CD4-positive, CD25-positive, alpha-beta regulatory T cell (primary cell): ENCODE results near the gene TAF4. TPM values are rescaled to one million over a fixed set of nuclear protein-coding genes. Genes with fewer than 3 reads are reported as not detected.
A peak's percentile ranks its signal among the peaks of the same experiment; 100 is the strongest.

ENCODE experiments used
- ATAC-seq, 2 donors: fragments of 150-1000 bp; cut with Tn5 transposase; one replicate each; pipeline ENCODE4 v1.10.0; 2021; ENCODE audit warnings: low read depth in 2 of 2, moderate number of reproducible peaks in 2 of 2, moderate library complexity in 1 of 2
- DNase-seq, 3 donors: peaks; one replicate each; pipeline versions ENCODE4 v3.0.0 to v3.0.0-alpha.2; 2012 to 2022; ENCODE audit warnings: mixed read lengths in 1 of 3
- H3K27ac ChIP-seq: one replicate; pipeline ENCODE4 v1.7.0; 2013; ENCODE audit warnings: mild to moderate bottlenecking, low read length; ENCODE audit not compliant: insufficient read depth, poor library complexity, severe bottlenecking
- H3K27me3 ChIP-seq: one replicate; pipeline ENCODE4 v1.7.0; 2013; ENCODE audit warnings: low read length; ENCODE audit not compliant: control insufficient read depth, insufficient read depth
- H3K36me3 ChIP-seq: one replicate; pipeline ENCODE4 v1.7.0; 2013; ENCODE audit warnings: mild to moderate bottlenecking, low read length, moderate library complexity; ENCODE audit not compliant: control insufficient read depth, insufficient read depth
- H3K4me1 ChIP-seq: 2 replicates; pipeline ENCODE4 v1.7.0; 2013; ENCODE audit warnings: mild to moderate bottlenecking, low read length; ENCODE audit not compliant: insufficient read depth, control insufficient read depth, poor library complexity, severe bottlenecking
- H3K4me3 ChIP-seq: one replicate; pipeline ENCODE4 v1.7.0; 2013; ENCODE audit warnings: low read depth, mild to moderate bottlenecking, low read length, moderate library complexity
- H3K9me3 ChIP-seq, 2 experiments: 1 replicate in 1 of 2; 2 replicates in 1 of 2; pipeline ENCODE4 v1.7.0; 2013; ENCODE audit warnings: low read length in 2 of 2, mild to moderate bottlenecking in 1 of 2, moderate library complexity in 1 of 2; ENCODE audit not compliant: control insufficient read depth in 2 of 2
- H3K27ac Mint-ChIP-seq, 3 donors: one replicate each; pipeline ENCODE4 v1.8.0; 2020 to 2022; ENCODE audit warnings: mild to moderate bottlenecking in 3 of 3, mixed read lengths in 3 of 3, moderate library complexity in 2 of 3
- H3K27me3 Mint-ChIP-seq: one replicate; pipeline ENCODE4 v1.8.0; 2022; ENCODE audit warnings: mild to moderate bottlenecking, mixed read lengths
- H3K36me3 Mint-ChIP-seq: one replicate; pipeline ENCODE4 v1.8.0; 2020; ENCODE audit warnings: mixed read lengths
- H3K4me1 Mint-ChIP-seq, 4 donors: one replicate each; pipeline ENCODE4 v1.8.0; 2020 to 2022; ENCODE audit warnings: mixed read lengths in 4 of 4, mild to moderate bottlenecking in 1 of 4
- H3K4me3 Mint-ChIP-seq, 4 donors: one replicate each; pipeline ENCODE4 v1.8.0; 2020 to 2022; ENCODE audit warnings: mild to moderate bottlenecking in 4 of 4, mixed read lengths in 4 of 4, moderate library complexity in 3 of 4
- H3K9me3 Mint-ChIP-seq, 7 donors: one replicate each; pipeline ENCODE4 v1.8.0; 2020 to 2022; ENCODE audit warnings: mixed read lengths in 7 of 7, mild to moderate bottlenecking in 3 of 7, moderate library complexity in 2 of 7
- polyA plus RNA-seq, 4 donors: library from polyadenylated mRNA; unstranded; fragments of 300-500 nt; fragmentation: Illumina TruSeq; gene quantifications; one replicate each; pipeline ENCODE4 v1.2.3, GENCODE V29; 2021
- total RNA-seq: library from RNA; stranded (reverse); gene quantifications from one replicate; pipeline ENCODE4 v1.2.3, GENCODE V29; 2022

The TAF4 gene
- total and polyA plus RNA-seq, 5 donors from 2014 or later: 0.76 to 20.4 (median 0.91) TPM

DNA sequence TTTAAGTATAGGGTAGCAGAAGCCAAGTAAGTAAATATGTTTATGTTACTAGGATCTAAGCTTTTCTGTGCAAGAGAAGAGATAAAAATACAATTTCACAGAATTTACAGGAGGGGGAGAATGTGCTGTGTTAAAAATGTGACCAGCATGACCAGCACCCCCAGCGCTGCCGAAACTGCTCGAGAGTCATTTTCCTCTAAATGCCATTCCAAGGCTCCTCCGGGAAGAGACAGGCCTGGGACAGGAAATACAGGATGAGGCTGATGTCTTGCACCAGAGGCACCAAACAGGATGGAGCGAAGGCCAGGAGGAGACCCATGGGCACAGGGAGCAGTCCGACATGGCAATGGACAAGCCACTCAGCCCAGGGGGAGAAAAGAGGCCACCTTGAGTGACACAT, 21.1 kb downstream of the TAF4 start:
- H3K36me3 ChIP-seq: peaks cover 3% of the 10 kb centered on the region
- no peaks in the 10 kb centered on the region for H3K9me3 ChIP-seq
- H3K9me3 Mint-ChIP-seq: no peaks in the 10 kb centered on the region
- H3K27ac ChIP-seq: no peak overlapping the region
- H3K4me3 Mint-ChIP-seq: no peak overlapping the region
- no peaks in the 10 kb centered on the region for H3K27me3 Mint-ChIP-seq
- ATAC-seq (no peak), DNase-seq (no peak)
- H3K27ac Mint-ChIP-seq: peak overlapping the region in 1 of 3 donors; percentile 36
- H3K27me3 ChIP-seq: no peaks in the 10 kb centered on the region
- H3K4me1 ChIP-seq: no peaks in the 10 kb centered on the region
- peaks cover 23 to 60% (median 31%) of the 10 kb centered on the region in 4 donors for H3K4me1 Mint-ChIP-seq
- no peak overlapping the region for H3K4me3 ChIP-seq
- peaks cover 13% of the 10 kb centered on the region for H3K36me3 Mint-ChIP-seq

DNA sequence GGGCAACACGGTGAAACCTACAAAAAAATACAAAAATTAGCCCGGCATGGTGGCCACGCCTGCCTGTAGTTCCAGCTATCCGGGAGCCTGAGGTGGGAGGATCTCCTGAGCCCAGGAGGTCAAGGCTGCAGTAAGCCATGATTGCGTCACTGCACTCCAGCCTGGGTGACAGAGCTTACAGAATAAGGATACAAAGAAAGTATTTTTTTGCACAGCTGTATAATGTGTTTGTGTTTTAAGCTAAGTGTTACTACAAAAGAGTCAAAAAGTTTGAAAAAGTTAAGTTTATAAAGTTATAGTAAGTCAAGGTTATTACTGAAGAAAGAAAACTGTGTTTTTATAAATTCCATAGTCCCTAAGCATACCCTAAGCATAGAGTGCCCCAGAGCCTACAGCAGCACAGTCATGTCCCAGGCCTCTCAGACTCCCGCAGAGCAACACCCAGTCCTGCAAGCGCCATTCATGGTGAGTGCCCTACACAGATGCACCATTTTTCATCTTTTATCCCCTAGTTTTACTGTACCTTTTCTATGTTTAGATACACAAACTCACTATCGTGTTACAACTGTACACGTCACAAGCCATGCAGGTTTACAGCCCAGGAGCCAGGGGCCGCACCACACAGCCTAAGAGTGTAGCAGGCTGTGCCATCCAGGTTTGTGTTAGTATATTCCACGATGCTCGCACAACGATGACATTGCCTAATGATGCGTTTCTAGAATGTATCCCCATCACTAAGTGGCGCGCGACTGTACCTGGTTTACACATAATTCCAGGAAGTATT, 22.4 kb downstream of the TAF4 start:
- DNase-seq (no peak), ATAC-seq (no peak)
- H3K27me3 ChIP-seq: no peaks in the 10 kb centered on the region
- Mint-ChIP-seq H3K36me3 (peaks cover 13% of the 10 kb centered on the region), H3K27me3 (no peaks in the 10 kb centered on the region), H3K9me3 (no peaks in the 10 kb centered on the region), H3K27ac (no peak overlapping the region), H3K4me1 (peaks cover 29 to 66% (median 38%) of the 10 kb centered on the region in 4 donors), H3K4me3 (no peak overlapping the region)
- no peaks in the 10 kb centered on the region for H3K9me3 ChIP-seq
- no peak overlapping the region for H3K4me3 ChIP-seq
- H3K4me1 ChIP-seq: no peaks in the 10 kb centered on the region
- no peak overlapping the region for H3K27ac ChIP-seq
- H3K36me3 ChIP-seq: peaks cover 3% of the 10 kb centered on the region

DNA sequence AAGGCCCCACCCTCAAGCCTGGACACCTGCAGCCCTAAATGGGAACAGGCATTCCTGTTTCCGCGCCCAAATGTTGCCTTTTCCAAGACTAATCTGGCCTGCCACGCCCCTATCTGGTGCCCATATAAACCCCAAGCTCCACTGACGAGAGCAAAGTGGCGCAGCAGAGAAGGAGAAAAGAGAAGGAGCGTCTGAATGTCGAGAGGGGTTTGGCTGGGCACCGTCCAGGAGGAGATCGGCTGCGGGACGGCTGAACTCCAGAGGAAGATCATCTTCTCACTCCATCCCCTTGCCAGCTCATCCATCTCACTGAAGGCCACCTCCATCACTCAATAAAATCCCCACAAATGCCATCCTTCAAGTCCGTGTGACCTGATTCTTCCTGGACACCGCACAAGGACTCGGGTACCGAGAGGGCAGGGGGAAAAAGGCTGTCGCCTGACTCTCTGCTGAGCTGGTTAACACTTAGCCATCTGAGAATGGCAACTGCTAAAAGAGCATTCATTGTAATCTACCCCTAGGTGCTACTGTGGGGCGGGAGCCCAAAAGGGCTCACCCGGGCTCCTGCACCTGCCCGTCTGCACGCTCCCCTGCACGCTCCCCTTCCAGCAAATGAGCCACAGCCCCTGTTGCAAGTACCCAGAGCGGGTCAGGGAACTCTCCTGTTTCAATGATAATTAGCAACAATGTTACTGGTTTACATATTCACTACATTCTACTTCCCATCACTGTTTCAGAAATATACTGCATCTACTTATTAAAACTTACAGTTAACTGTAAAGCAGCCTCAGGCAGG, 23.5 kb downstream of the TAF4 start:
- peaks cover 3% of the 10 kb centered on the region for H3K36me3 ChIP-seq
- no peaks in the 10 kb centered on the region for H3K9me3 ChIP-seq
- H3K27ac ChIP-seq: no peak overlapping the region
- H3K9me3 Mint-ChIP-seq: peaks cover 0 to 5% (median 0%) of the 10 kb centered on the region in 7 donors
- no peaks in the 10 kb centered on the region for H3K4me1 ChIP-seq
- H3K27me3 Mint-ChIP-seq: no peaks in the 10 kb centered on the region
- no peak overlapping the region for H3K4me3 ChIP-seq
- H3K27me3 ChIP-seq: no peaks in the 10 kb centered on the region
- no peak for DNase-seq
- peaks cover 13% of the 10 kb centered on the region for H3K36me3 Mint-ChIP-seq
- no peak overlapping the region for H3K27ac Mint-ChIP-seq
- H3K4me1 Mint-ChIP-seq: peaks cover 29 to 65% (median 38%) of the 10 kb centered on the region in 4 donors
- no peak for ATAC-seq
- no peak overlapping the region for H3K4me3 Mint-ChIP-seq

DNA sequence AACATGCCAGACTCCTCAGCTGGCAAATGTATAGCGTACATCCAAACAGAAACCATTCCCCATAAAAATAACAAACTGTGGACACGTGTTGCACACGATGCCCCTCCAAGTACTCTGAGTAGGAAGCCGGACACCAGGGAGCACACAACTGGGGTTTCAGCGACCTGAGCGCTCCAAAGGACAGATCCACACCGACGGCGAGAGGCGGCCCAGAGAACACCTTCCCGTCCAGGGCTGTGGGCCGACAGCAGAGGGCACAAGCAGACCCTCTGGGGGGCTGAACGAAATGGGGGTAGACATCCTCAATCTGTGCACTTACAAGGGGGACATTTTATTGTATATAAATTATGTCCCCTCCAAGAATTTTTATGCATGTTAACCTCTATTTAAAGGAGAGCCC, 24.7 kb downstream of the TAF4 start:
- peaks cover 0 to 5% (median 0%) of the 10 kb centered on the region in 7 donors for H3K9me3 Mint-ChIP-seq
- peaks cover 25 to 61% (median 38%) of the 10 kb centered on the region in 4 donors for H3K4me1 Mint-ChIP-seq

DNA sequence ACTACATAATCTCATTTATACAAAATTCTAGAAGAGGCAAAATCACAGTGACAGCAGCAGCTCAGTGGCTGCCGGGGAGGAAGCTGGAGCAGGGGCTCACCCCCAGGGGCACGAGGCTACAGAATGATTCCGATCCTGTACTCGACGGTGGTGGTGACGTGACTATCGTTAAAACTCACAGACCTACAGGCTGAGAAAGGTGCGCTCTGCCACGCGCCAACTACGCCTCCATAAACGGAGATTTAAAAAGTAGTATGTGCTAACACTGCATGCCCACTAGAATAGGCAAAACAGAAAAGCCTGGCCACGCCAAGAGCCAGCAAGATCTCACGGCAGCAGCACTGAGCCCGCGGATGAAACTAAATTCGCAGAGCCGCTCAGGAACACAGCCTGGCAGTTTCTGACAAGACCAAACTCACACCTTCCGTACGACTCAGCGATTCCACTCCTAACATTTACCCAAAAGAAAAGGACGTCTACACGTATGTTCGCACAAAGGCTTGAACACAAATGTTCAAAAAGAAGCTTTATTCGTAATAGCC, 25.2 kb downstream of the TAF4 start:
- H3K9me3 Mint-ChIP-seq: peaks cover 0 to 5% (median 0%) of the 10 kb centered on the region in 7 donors
- H3K4me1 Mint-ChIP-seq: peaks cover 25 to 58% (median 40%) of the 10 kb centered on the region in 4 donors
- no peaks in the 10 kb centered on the region for H3K27me3 Mint-ChIP-seq
- Histone ChIP-seq H3K27me3 (no peaks in the 10 kb centered on the region), H3K9me3 (no peaks in the 10 kb centered on the region), H3K36me3 (no peaks in the 10 kb centered on the region), H3K27ac (no peak overlapping the region), H3K4me3 (no peak overlapping the region), H3K4me1 (no peaks in the 10 kb centered on the region)
- ATAC-seq (no peak), DNase-seq (no peak)
- H3K36me3 Mint-ChIP-seq: peaks cover 13% of the 10 kb centered on the region
- no peak overlapping the region for H3K4me3 Mint-ChIP-seq
- H3K27ac Mint-ChIP-seq: peak overlapping the region in 1 of 3 donors; percentile 32

More for the DNA sequence above, 24.7 kb downstream of the TAF4 start:
- H3K27ac ChIP-seq: no peak overlapping the region
- no peaks in the 10 kb centered on the region for H3K4me1 ChIP-seq
- no peaks in the 10 kb centered on the region for H3K27me3 Mint-ChIP-seq
- DNase-seq: no peak
- H3K9me3 ChIP-seq: no peaks in the 10 kb centered on the region
- no peaks in the 10 kb centered on the region for H3K36me3 ChIP-seq
- no peaks in the 10 kb centered on the region for H3K27me3 ChIP-seq
- H3K36me3 Mint-ChIP-seq: peaks cover 13% of the 10 kb centered on the region
- H3K27ac Mint-ChIP-seq: no peak overlapping the region
- no peak overlapping the region for H3K4me3 ChIP-seq
- ATAC-seq: no peak
- H3K4me3 Mint-ChIP-seq: no peak overlapping the region

DNA sequence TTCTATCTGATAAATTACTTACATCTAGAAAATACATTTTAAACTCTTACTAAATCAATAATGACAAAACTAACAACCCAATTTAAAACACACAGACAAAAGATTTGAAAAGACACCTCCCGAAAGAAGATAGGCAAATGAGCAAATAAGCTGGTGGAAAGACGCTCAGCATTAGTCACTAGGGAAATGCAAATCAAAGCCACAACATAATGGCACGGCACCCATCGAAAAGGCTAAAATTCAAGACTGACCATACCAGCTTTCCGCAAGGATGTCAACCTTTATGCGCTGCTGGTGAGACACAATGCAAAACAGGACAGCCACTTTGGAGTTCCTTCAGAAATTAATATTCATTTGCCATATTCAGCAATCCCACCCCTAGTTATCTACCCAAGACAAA, 25.9 kb downstream of the TAF4 start:
- Mint-ChIP-seq H3K4me1 (peaks cover 30 to 60% (median 42%) of the 10 kb centered on the region in 4 donors), H3K27ac (peak overlapping the region in 1 of 3 donors; percentile 32), H3K36me3 (peaks cover 13% of the 10 kb centered on the region), H3K27me3 (no peaks in the 10 kb centered on the region), H3K9me3 (peaks cover 0 to 5% (median 0%) of the 10 kb centered on the region in 7 donors), H3K4me3 (peak overlapping the region in 1 of 4 donors; percentile 1)
- no peaks in the 10 kb centered on the region for H3K36me3 ChIP-seq
- H3K27me3 ChIP-seq: no peaks in the 10 kb centered on the region
- ATAC-seq (no peak), DNase-seq (no peak)
- no peaks in the 10 kb centered on the region for H3K9me3 ChIP-seq
- H3K4me3 ChIP-seq: no peak overlapping the region
- H3K27ac ChIP-seq: no peak overlapping the region
- H3K4me1 ChIP-seq: no peaks in the 10 kb centered on the region

DNA sequence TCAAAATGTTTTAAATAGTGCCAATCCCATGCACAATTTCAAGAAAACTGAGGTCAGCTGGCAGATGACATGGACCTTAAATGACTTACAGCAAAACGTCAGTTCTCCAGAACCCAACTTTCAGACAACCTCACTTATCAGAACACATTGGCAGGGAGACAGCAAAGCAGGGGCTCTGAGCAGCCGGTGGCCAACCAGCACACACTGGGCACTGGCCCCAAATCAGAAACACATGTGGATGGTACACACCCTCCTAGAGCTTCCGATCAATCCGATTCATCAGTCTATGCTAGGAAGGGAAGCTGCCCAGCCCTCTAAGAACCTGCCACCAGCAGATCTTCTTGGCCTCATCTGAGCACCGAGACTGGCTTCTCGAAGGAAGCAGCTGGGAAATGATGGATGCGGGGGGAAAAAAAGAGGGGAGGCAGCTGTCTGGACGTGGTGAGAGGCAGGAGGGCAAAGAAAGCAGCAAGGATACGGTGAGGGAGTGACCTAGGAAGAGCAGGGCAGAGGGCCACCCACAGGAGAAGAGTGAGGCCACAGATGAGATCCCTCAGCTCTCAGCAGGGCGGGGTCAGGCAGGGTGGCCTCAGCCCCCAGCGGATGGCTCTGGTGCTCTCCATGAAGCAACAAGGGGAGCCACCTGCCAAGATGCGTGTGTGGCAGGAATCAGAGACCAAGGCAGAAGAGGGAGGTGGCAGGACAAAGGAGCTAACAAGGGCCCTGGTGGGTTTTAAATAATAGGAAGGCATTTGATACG, 32.9 kb downstream of the TAF4 start:
- Histone ChIP-seq H3K27me3 (no peaks in the 10 kb centered on the region), H3K36me3 (no peaks in the 10 kb centered on the region), H3K27ac (no peak overlapping the region), H3K9me3 (no peaks in the 10 kb centered on the region), H3K4me1 (peaks cover 16% of the 10 kb centered on the region), H3K4me3 (no peak overlapping the region)
- ATAC-seq (no peak), DNase-seq (no peak)
- H3K4me3 Mint-ChIP-seq: no peak overlapping the region
- no peaks in the 10 kb centered on the region for H3K27me3 Mint-ChIP-seq
- H3K9me3 Mint-ChIP-seq: peaks cover 0 to 5% (median 0%) of the 10 kb centered on the region in 7 donors
- H3K27ac Mint-ChIP-seq: peak overlapping the region in 2 of 3 donors; percentile 88 to 90
- H3K4me1 Mint-ChIP-seq: peaks cover 18 to 68% (median 39%) of the 10 kb centered on the region in 4 donors
- H3K36me3 Mint-ChIP-seq: no peaks in the 10 kb centered on the region
